ENCODE measurements around the gene TSPAN5.

GRCh38 chr4:98694076-98694475 is 35.7 kb upstream of the TSPAN5 start:
- TF ChIP-seq CTCF (conservative IDR thresholded peaks at IDR 0.05; ENCODE audit: low read length) (no peak), EZH2phosphoT487 (IDR thresholded peaks at IDR 0.05; ENCODE audit: borderline replicate concordance) (no peak)
